A673 (cell line): Measurements from ENCODE around the gene FDX1. TPM values are rescaled to one million over a fixed set of nuclear protein-coding genes. Genes with fewer than 3 reads are reported as not detected.

ENCODE experiments used
- BruUV-seq: library from RNA; stranded (reverse); fragments of 400-500 nt; replicated peaks from 2 replicates; lab custom pipeline; 2021; lab: Mats Ljungman, UMichigan
- CTCF ChIA-PET: fragments of 300-600 bp; sonication (Branson Sonifier 250); formaldehyde crosslinking; loops from one replicate; lab custom pipeline; 2022; ENCODE audit warnings: antibody characterized with exemption; lab: Charles Lee
- POLR2A ChIA-PET: fragments of 300-600 bp; sonication (Branson Sonifier 250); formaldehyde crosslinking; loops from one replicate; lab custom pipeline; 2022; ENCODE audit warnings: antibody characterized with exemption; ENCODE audit not compliant: low non-redundant PET; lab: Charles Lee
- DNase-seq: peaks from one replicate; pipeline ENCODE4 v3.0.0-alpha.2; 2015; ENCODE audit warnings: low spot score
- H3K27ac ChIP-seq: fragments of 200-600 bp; sonication (generic); 2 replicates; pipeline ENCODE4 v1.5.1; 2016; ENCODE audit warnings: mixed run types, low read depth, mild to moderate bottlenecking, mixed read lengths, antibody characterized with exemption, low read length; ENCODE audit not compliant: poor library complexity, severe bottlenecking
- H3K27me3 ChIP-seq: fragments of 200-600 bp; sonication (generic); replicated peaks from 2 replicates; pipeline ENCODE4 v1.6.1; 2017; ENCODE audit warnings: mixed run types, low read depth, mild to moderate bottlenecking, mixed read lengths, antibody characterized with exemption, low read length; ENCODE audit not compliant: insufficient read depth, poor library complexity
- H3K36me3 ChIP-seq: fragments of 200-600 bp; sonication (generic); 2 replicates; pipeline ENCODE4 v1.6.1; 2016; ENCODE audit warnings: mixed run types, mild to moderate bottlenecking, mixed read lengths, antibody characterized with exemption, low read length; ENCODE audit not compliant: insufficient read depth, poor library complexity, severe bottlenecking
- H3K4me1 ChIP-seq: fragments of 200-600 bp; sonication (generic); 2 replicates; pipeline ENCODE4 v1.6.1; 2017; ENCODE audit warnings: mixed run types, mild to moderate bottlenecking, mixed read lengths, antibody characterized with exemption, low read length; ENCODE audit not compliant: insufficient read depth, poor library complexity, severe bottlenecking
- H3K4me3 ChIP-seq: fragments of 200-600 bp; sonication (generic); 2 replicates; pipeline ENCODE4 v1.5.1; 2016; ENCODE audit warnings: low read depth, mixed run types, mild to moderate bottlenecking, mixed read lengths, low read length; ENCODE audit not compliant: poor library complexity, severe bottlenecking
- H3K9me3 ChIP-seq: fragments of 200-600 bp; sonication (generic); 2 replicates; pipeline ENCODE4 v1.6.1; 2016; ENCODE audit warnings: mixed run types, low read depth, mild to moderate bottlenecking, mixed read lengths, antibody characterized with exemption, low read length; ENCODE audit not compliant: poor library complexity, severe bottlenecking
- CTCF ChIP-seq: fragments of 300-800, 200-600 bp; sonication (generic); conservative IDR thresholded peaks from 2 replicates; pipeline ENCODE4 v1.5.1; 2017; ENCODE audit warnings: low read depth, mild to moderate bottlenecking, antibody characterized with exemption, low read length, moderate library complexity, mixed read lengths
- EZH2 ChIP-seq: fragments of 200-600 bp; sonication (generic); IDR thresholded peaks from 2 replicates; pipeline ENCODE4 v1.6.1; 2017; ENCODE audit warnings: borderline replicate concordance, low read depth, mild to moderate bottlenecking, mixed read lengths, antibody characterized with exemption, low read length; ENCODE audit not compliant: poor library complexity, severe bottlenecking
- intact Hi-C: fragments of 100-400 bp; cut with micrococcal nuclease; formaldehyde crosslinking; loops from one replicate; pipeline ENCODE4 v1.10.0; 2022; ENCODE audit not compliant: unreplicated experiment
- total RNA-seq: library from RNA; stranded (reverse); gene quantifications from 2 replicates; pipeline ENCODE4 v1.2.3, GENCODE V29; 2021

The FDX1 gene
- total RNA-seq, 1 experiment from 2014 or later, result 62.3 TPM

- no peak for DNase-seq
- Histone ChIP-seq H3K4me1 (peaks cover 18% of the 10 kb centered on the region), H3K27ac (no peak overlapping the region), H3K27me3 (no peaks in the 10 kb centered on the region), H3K4me3 (no peak overlapping the region), H3K9me3 (no peaks in the 10 kb centered on the region), H3K36me3 (no peaks in the 10 kb centered on the region)
- intact Hi-C loops, result no loop called here
- POLR2A ChIA-PET, result no interaction called here
- CTCF ChIA-PET, result no interaction called here
- no TSS peak for BruUV-seq
- TF ChIP-seq CTCF (no peak), EZH2 (no peak)
Observed at GRCh38 chr11:110474578-110474977, 44.8 kb downstream of the FDX1 start.

- POLR2A ChIA-PET, result interaction anchor here (0.5 kb wide), 1 partner anchor 682 kb away, joined by 7 read pairs; no protein-coding TSS in a partner anchor
- H3K27me3 ChIP-seq, result no peaks in the 10 kb centered on the region
Observed at GRCh38 chr11:110475671-110476070, 45.9 kb downstream of the FDX1 start.

GRCh38 chr11:110478410-110478809 lies 48.7 kb downstream of the FDX1 start:
- ChIA-PET POLR2A (no interaction called here), CTCF (no interaction called here)
- H3K27ac ChIP-seq, result no peak overlapping the region
- no peaks in the 10 kb centered on the region for H3K27me3 ChIP-seq
- no peak overlapping the region for H3K4me3 ChIP-seq
- H3K9me3 ChIP-seq, result no peaks in the 10 kb centered on the region
- no peaks in the 10 kb centered on the region for H3K36me3 ChIP-seq
- H3K4me1 ChIP-seq, result peaks cover 23% of the 10 kb centered on the region
- TF ChIP-seq EZH2 (no peak), CTCF (peak; percentile 59)
- no TSS peak for BruUV-seq
- intact Hi-C loops, result no loop called here
- peak; percentile 44 for DNase-seq

More at GRCh38 chr11:110475671-110476070, 45.9 kb downstream of the FDX1 start:
- H3K36me3 ChIP-seq, result no peaks in the 10 kb centered on the region
- no peak for TF ChIP-seq CTCF
- no peak for TF ChIP-seq EZH2
- H3K9me3 ChIP-seq, result no peaks in the 10 kb centered on the region
- CTCF ChIA-PET, result no interaction called here
- no peak overlapping the region for H3K4me3 ChIP-seq
- intact Hi-C loops, result no loop called here
- H3K27ac ChIP-seq, result no peak overlapping the region
- BruUV-seq, result no TSS peak
- DNase-seq, result no peak
- peaks cover 23% of the 10 kb centered on the region for H3K4me1 ChIP-seq
